Muscle layer of colon (tissue), 2 donors: Measurements from ENCODE around the gene SLC18A3.

Source experiments
- H3K27ac ChIP-seq: one replicate; pipeline ENCODE4 v1.7.0; 2013; ENCODE audit warnings: low read depth, mild to moderate bottlenecking, low read length, moderate library complexity
- H3K27me3 ChIP-seq, 2 donors: one replicate each; pipeline ENCODE4 v1.7.0; 2013; ENCODE audit warnings: low read length in 2 of 2, mild to moderate bottlenecking in 2 of 2; ENCODE audit not compliant: insufficient read depth in 2 of 2, control insufficient read depth in 1 of 2
- H3K36me3 ChIP-seq: one replicate; pipeline ENCODE4 v1.7.0; 2013; ENCODE audit warnings: mild to moderate bottlenecking, low read length; ENCODE audit not compliant: insufficient read depth
- H3K4me1 ChIP-seq: one replicate; pipeline ENCODE4 v1.7.0; 2013; ENCODE audit warnings: mild to moderate bottlenecking, low read length; ENCODE audit not compliant: insufficient read depth
- H3K4me3 ChIP-seq, 2 donors: one replicate each; pipeline ENCODE4 v1.7.0; 2013; ENCODE audit warnings: low read length in 2 of 2, low read depth in 1 of 2, mild to moderate bottlenecking in 1 of 2, moderate library complexity in 1 of 2
- H3K9ac ChIP-seq: one replicate; pipeline ENCODE4 v1.7.0; 2013; ENCODE audit warnings: low read length
- H3K9me3 ChIP-seq: one replicate; pipeline ENCODE4 v1.7.0; 2013; ENCODE audit warnings: mild to moderate bottlenecking, low read length
- donor health status: abdominal sarcoma.
- donor health status: Adenocarcinoma of cecum.

The SLC18A3 gene

DNA sequence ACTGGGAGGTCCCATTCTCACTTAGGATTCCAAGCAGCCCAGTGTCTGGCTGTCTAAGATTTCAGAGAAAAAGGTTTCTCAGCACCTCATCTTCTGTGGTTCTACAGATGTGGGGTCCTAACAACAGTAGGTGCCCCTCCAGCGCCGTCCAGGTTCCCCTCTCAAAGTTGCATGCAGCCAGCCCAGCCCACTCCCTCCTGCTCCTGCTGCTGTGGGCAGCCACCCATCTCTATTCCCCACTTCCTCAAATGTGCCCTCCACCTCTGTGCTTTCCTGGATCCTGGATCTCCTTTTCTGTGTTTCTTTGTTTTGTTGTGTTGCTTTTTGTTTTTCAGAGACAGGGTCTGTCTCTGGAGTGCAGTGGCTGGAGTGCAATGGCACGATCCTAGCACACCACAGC, 13.3 kb upstream of the SLC18A3 start:
- Histone ChIP-seq H3K9ac (no peak overlapping the region), H3K27ac (no peak overlapping the region), H3K4me3 (no peak overlapping the region), H3K9me3 (no peaks in the 10 kb centered on the region), H3K27me3 (no peaks in the 10 kb centered on the region), H3K36me3 (no peaks in the 10 kb centered on the region), H3K4me1 (no peaks in the 10 kb centered on the region)

DNA sequence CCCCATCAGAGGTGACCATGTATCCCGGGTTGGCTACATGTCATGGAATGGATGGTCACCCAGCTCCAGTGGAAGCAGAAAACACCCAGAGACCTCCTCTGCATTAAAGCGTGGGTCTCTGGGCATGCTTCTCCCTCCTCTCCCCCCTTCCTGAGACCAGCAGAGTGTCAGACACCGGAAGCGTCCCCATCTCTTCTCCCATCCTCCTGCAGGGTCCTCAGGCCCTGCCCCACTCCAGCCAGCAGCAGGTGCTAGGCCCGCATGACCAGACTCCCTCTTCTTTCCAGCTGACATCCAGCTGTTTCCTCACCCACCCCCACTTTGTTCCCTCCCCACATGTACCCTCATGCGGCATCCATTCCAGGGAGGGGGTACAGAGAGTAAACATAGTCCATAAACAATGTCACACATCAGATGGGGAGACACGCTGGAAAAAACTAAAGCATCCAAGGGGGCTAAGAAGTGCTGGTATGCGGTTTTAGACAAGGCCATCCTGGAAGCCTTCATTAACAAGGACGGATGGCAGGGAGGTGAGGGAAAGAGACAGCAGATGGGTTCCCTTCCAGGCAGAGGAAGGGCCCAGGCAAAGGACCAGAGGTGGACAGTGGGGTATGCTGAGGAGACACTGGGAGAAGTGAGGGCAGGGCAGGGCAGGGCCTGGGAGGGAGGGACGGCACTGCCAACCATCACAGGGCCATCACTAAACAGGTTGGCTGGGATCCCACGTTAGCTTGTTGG, 12.5 kb upstream of the SLC18A3 start:
- no peaks in the 10 kb centered on the region for H3K4me1 ChIP-seq
- H3K9ac ChIP-seq = no peak overlapping the region
- H3K9me3 ChIP-seq = no peaks in the 10 kb centered on the region
- H3K27me3 ChIP-seq = peaks cover 0 to 4% of the 10 kb centered on the region in 2 donors
- no peaks in the 10 kb centered on the region for H3K36me3 ChIP-seq
- H3K27ac ChIP-seq = no peak overlapping the region
- no peak overlapping the region for H3K4me3 ChIP-seq

DNA sequence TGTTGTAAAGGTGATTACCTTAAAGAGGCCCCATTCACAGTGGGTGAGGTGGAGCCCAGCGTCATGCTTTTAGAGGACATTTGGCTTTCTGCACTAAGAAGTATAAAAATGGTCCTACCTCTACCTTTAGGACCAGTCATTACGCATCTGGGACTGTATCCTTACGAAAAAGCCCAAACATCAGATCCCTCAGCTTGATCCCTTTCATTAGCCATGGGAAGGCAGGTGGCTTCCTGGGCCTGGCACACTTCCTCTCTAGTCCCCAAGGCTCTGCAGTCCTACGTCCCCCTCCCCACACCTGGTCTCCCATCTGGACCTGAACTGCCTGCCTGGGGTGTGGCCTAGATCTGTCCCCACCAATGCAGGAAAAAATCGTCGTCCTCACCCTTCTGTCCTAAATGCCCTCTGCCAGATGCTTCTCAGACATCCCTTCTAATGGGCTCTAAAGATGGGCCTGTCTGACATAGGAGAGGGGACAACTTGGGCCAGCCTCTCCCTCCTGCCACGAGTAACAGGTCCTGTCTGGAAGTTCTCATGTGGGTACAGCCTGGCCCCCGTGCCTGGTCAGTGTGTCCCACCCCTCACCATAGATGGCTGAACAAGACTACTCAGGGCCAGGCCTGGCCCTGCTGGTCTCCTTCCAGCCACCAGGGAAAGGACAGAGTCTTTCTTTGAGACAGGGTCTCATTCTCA, 11.8 kb upstream of the SLC18A3 start:
- Histone ChIP-seq H3K27me3 (peaks cover 0 to 9% of the 10 kb centered on the region in 2 donors), H3K9ac (no peak overlapping the region), H3K9me3 (no peaks in the 10 kb centered on the region), H3K36me3 (no peaks in the 10 kb centered on the region), H3K4me3 (no peak overlapping the region), H3K4me1 (no peaks in the 10 kb centered on the region), H3K27ac (no peak overlapping the region)

DNA sequence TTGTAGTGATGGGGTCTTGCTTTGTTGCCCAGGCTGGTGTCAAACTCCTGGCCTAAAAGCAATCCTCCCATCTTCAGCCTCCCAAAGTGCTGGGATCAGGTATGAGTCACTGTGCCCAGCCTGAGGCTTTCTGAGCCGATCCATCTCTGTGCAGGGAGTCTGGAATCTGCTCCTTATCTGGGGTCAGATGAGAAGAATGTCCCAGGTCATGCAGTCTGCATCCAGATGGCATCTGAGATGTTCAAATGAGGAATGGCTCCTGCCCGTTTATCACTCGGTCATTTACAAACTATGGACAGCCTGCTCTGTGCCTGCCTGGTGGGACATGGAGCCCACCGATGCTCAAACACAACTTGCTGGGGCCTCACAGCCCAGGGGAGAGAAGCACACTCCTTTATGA, 11.1 kb upstream of the SLC18A3 start:
- Histone ChIP-seq H3K36me3 (no peaks in the 10 kb centered on the region), H3K4me3 (no peak overlapping the region), H3K4me1 (no peaks in the 10 kb centered on the region), H3K9ac (no peak overlapping the region), H3K9me3 (no peaks in the 10 kb centered on the region), H3K27ac (no peak overlapping the region), H3K27me3 (peaks cover 0 to 9% of the 10 kb centered on the region in 2 donors)

DNA sequence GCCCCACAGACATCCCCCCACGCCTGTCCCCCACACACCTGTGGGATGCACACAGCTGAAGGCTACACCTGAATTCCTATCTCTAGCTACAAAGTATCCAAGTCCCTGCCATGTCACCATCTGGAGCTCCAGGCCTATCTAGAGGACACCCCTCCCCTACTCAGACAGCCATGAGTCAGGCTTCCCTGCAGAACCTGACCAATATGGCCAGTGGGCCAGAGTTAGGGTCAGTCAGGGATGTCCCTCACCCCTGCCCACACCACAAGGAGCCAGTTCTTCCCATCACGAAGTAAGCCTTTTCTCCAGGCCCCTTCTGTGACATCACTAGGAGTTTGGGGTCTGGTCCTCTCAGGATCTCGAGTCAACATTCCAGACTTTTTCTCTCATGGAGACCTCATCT, 10.6 kb upstream of the SLC18A3 start:
- Histone ChIP-seq H3K9me3 (no peaks in the 10 kb centered on the region), H3K4me3 (no peak overlapping the region), H3K9ac (no peak overlapping the region), H3K27me3 (peaks cover 0 to 9% of the 10 kb centered on the region in 2 donors), H3K27ac (no peak overlapping the region), H3K36me3 (no peaks in the 10 kb centered on the region), H3K4me1 (no peaks in the 10 kb centered on the region)

DNA sequence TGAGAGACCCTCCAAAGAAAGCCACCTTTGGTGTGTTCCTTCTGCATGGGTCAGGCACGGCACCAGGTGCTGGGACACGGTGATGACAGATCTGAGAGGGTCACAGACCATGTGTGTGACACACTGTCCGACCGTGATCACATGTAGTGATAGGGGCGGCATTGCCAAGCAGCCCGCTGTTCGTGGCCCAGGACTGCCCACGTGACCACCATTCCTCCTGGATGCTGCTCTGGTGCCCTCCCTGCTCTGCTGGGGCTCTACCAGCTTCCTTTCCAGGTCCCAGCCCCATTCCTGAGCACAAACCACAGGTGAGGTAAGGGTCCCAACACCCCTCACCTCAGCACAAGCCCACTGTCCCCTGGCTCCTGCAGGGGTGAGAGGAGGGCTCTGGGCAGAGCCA, 10.1 kb upstream of the SLC18A3 start:
- Histone ChIP-seq H3K9ac (no peak overlapping the region), H3K9me3 (no peaks in the 10 kb centered on the region), H3K4me1 (no peaks in the 10 kb centered on the region), H3K36me3 (no peaks in the 10 kb centered on the region), H3K27ac (no peak overlapping the region), H3K4me3 (no peak overlapping the region), H3K27me3 (peaks cover 0 to 10% of the 10 kb centered on the region in 2 donors)

DNA sequence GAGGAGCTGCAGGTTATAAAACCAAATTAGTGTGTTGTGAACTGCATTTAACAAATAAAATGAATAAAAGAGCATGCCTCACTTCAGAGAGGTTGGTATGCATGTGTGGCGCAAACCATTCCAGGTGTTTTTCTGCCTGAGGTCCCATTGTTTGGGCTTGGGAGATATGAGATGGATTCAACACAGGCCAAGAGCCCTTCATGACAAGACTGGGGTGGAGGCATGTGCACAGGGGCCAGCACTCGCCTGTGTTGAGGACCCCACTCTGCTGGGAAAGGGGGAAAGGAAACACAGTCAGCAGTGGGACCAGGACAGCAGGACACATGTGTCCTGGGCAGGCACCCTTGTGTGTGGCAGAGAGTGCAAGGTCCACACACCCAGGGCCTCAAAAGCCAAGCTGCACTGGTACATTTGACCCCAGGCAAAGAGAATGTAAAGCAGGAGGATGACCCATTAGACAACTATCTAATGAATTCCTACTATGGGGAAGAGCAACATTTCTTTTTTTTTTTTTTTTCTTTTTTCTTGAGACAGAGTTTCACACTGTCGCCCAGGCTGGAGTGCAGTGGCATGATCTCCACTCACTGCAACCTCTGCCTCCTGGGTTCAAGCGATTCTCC, 9.2 kb upstream of the SLC18A3 start:
- H3K4me1 ChIP-seq = no peaks in the 10 kb centered on the region
- H3K27me3 ChIP-seq = peaks cover 0 to 13% of the 10 kb centered on the region in 2 donors
- H3K36me3 ChIP-seq = no peaks in the 10 kb centered on the region
- no peak overlapping the region for H3K27ac ChIP-seq
- H3K9ac ChIP-seq = no peak overlapping the region
- H3K9me3 ChIP-seq = no peaks in the 10 kb centered on the region
- no peak overlapping the region for H3K4me3 ChIP-seq

DNA sequence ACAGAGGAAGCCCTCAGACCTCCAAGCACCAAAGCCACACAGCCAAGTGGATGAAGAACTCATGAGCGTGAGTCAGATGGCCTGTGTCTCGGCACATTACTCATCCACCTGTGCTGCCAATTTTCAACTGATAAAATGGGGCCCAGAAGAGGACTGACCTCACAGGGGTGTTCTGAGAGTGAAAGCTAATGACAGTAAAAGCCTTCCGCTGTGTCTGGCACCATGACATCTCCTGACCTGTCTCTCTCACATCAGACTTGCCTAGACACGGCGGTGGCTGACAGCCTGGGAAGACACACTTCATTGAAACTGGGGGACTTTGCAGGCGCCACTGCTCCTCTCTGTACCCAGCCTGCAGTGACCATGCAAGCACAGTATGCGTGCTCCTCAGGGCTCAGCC, 8.3 kb upstream of the SLC18A3 start:
- Histone ChIP-seq H3K36me3 (no peaks in the 10 kb centered on the region), H3K4me3 (no peak overlapping the region), H3K27ac (no peak overlapping the region), H3K27me3 (peaks cover 4 to 13% of the 10 kb centered on the region in 2 donors), H3K4me1 (no peaks in the 10 kb centered on the region), H3K9me3 (no peaks in the 10 kb centered on the region), H3K9ac (no peak overlapping the region)

DNA sequence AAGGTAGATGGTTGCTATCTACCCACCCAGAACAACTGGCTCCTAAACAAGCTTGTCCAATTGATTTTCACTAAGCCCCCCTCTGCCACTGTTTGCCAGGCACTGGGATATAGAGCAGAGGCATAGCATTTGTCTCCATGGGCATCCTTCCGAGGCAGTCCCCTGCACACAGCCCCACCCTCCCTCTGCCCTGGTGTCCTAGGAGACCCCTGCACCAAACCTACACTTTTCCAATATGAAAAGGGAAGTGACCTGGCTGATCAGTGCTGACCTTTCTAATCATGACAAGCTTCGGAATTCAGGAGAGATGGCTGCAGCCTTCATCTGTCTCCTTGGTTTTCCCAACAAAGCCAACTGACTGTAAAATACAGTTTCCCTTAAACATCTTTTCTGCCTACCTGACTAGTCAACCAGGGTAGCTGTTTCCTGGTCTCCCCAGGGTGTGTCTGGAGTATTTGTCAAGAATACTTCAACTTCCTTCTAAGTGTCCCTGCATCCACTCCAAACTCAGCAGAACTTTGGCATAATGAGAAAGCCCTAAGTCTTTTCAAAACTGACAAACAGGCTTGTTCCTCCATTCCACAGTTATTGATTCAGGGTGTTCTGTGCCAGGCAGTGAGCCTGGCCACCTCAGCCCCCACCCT, 7.6 kb upstream of the SLC18A3 start:
- peaks cover 9 to 18% of the 10 kb centered on the region in 2 donors for H3K27me3 ChIP-seq
- no peak overlapping the region for H3K9ac ChIP-seq

DNA sequence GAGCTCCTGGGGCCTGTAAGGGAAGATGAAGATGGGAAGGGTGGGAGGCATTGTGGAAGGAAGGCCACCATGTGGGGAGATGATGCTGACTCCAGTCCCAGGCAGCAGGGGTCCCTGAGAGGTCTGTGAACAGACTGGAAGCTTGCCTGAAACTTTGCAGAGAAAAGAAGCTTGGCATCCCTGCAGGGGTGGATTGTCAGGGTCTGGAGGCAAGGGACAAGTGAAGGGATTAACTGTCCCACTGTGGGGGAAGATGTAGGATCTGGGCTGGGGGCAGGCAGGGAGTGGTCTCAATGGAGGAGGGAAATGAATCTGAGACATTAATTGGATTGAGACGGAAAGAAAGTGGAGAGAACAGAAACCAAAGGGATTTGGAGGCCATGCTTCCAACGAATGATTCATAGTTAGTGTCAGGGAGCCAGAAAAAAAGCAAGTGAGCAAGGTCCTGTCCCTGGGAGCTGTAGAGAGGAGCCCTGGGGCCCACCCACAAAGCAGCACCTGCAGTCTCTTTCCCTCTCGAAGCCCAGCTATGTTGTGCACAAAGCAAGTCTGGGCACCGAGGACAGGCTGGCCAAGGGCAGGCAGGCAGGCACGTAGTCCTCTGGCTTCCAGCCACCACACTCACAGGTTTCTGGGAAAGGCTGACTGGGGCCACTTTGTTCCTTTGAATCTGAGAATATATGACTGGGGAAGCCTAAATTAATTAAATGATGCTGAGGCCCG, 4.7 kb upstream of the SLC18A3 start:
- Histone ChIP-seq H3K4me1 (no peaks in the 10 kb centered on the region), H3K27ac (no peak overlapping the region), H3K4me3 (no peak overlapping the region), H3K36me3 (no peaks in the 10 kb centered on the region), H3K27me3 (peaks cover 24 to 42% of the 10 kb centered on the region in 2 donors), H3K9ac (no peak overlapping the region), H3K9me3 (no peaks in the 10 kb centered on the region)

More for the DNA sequence above, 7.6 kb upstream of the SLC18A3 start:
- Histone ChIP-seq H3K4me1 (no peaks in the 10 kb centered on the region), H3K36me3 (no peaks in the 10 kb centered on the region), H3K9me3 (no peaks in the 10 kb centered on the region), H3K27ac (no peak overlapping the region), H3K4me3 (no peak overlapping the region)
